Measurements from ENCODE around the gene NIPAL4. TPM values are rescaled to one million over a fixed set of nuclear protein-coding genes. Genes with fewer than 3 reads are reported as not detected.
A peak's percentile ranks its signal among the peaks of the same experiment; 100 is the strongest.

Gene NIPAL4
- total RNA-seq, 2 experiments from 2014 or later, result not detected

- no peak for TF ChIP-seq CTCF (conservative IDR thresholded peaks at IDR 0.05; ENCODE audit: low read length)
- no peak overlapping the region for H3K4me3 ChIP-seq (ENCODE audit: low read depth, low read length, poor library complexity, severe bottlenecking)
- H2AFZ ChIP-seq (ENCODE audit: low read length), result no peak overlapping the region
- no peaks in the 10 kb centered on the region for H3K79me2 ChIP-seq (ENCODE audit: insufficient read depth, low read depth, low read length)
- ChIA-PET POLR2A (interaction anchor here (0.9 to 2.4 kb wide), 3 partner anchors 8 to 58 kb away, joined by 3 to 6 read pairs (median 3); no protein-coding TSS in a partner anchor), CTCF (ENCODE audit: unreplicated experiment) (no interaction called here)
- intact Hi-C loops (cut with micrococcal nuclease; ENCODE audit: unreplicated experiment), result no loop called here
- peaks cover 69% of the 10 kb centered on the region for H3K36me3 ChIP-seq (ENCODE audit: insufficient read depth, low read length)
- no peak for DNase-seq (ENCODE audit: low spot score)
- H3K9me3 ChIP-seq (ENCODE audit: low read length), result no peaks in the 10 kb centered on the region; the same call in 1 of the 2 replicates
- peaks cover 32% of the 10 kb centered on the region for H3K4me1 ChIP-seq (ENCODE audit: insufficient read depth, low read length, poor library complexity, severe bottlenecking)
- TSS peak; percentile 17 for BruUV-seq (replicated peaks)
- H3K27ac ChIP-seq (ENCODE audit: low read depth, low read length, poor library complexity, severe bottlenecking), result no peak overlapping the region
- no peak overlapping the region for H3K4me2 ChIP-seq (ENCODE audit: low read length)
- no peaks in the 10 kb centered on the region for H4K20me1 ChIP-seq (ENCODE audit: insufficient read depth, low read length)
- H3K9me2 ChIP-seq (ENCODE audit: insufficient read depth, low read length), result no peaks in the 10 kb centered on the region
Measured at GRCh38 chr5:157511651-157512644, 51.9 kb downstream of the NIPAL4 start.

- no TSS peak for BruUV-seq (replicated peaks)
- Histone ChIP-seq H2AFZ (ENCODE audit: low read length) (no peak overlapping the region), H3K9me3 (ENCODE audit: low read length) (no peaks in the 10 kb centered on the region; the same call in 1 of the 2 replicates), H3K9me2 (ENCODE audit: insufficient read depth, low read length) (no peaks in the 10 kb centered on the region), H3K4me2 (ENCODE audit: low read length) (no peak overlapping the region), H3K79me2 (ENCODE audit: insufficient read depth, low read depth, low read length) (no peaks in the 10 kb centered on the region), H3K4me1 (ENCODE audit: insufficient read depth, low read length, poor library complexity, severe bottlenecking) (peaks cover 21% of the 10 kb centered on the region), H3K36me3 (ENCODE audit: insufficient read depth, low read length) (peaks cover 69% of the 10 kb centered on the region), H3K4me3 (ENCODE audit: low read depth, low read length, poor library complexity, severe bottlenecking) (no peak overlapping the region), H3K27ac (ENCODE audit: low read depth, low read length, poor library complexity, severe bottlenecking) (no peak overlapping the region), H4K20me1 (ENCODE audit: insufficient read depth, low read length) (no peaks in the 10 kb centered on the region)
- no peak for TF ChIP-seq EZH2phosphoT487 (IDR thresholded peaks at IDR 0.05; ENCODE audit: borderline replicate concordance, low read depth, low read length)
- POLR2A ChIA-PET, result interaction anchor here (1.0 to 2.4 kb wide), 3 partner anchors 10 to 15 kb away, joined by 3 to 6 read pairs (median 3); no protein-coding TSS in a partner anchor
- CTCF ChIA-PET (ENCODE audit: unreplicated experiment), result no interaction called here
- no peak for DNase-seq (ENCODE audit: low spot score)
- intact Hi-C loops (cut with micrococcal nuclease; ENCODE audit: unreplicated experiment), result no loop called here
Measured at GRCh38 chr5:157513182-157513581, 53.2 kb downstream of the NIPAL4 start.

GRCh38 chr5:157514974-157515373 lies 55.0 kb downstream of the NIPAL4 start:
- Histone ChIP-seq H3K4me3 (ENCODE audit: low read depth, low read length, poor library complexity, severe bottlenecking) (no peak overlapping the region), H3K4me2 (ENCODE audit: low read length) (no peak overlapping the region), H2AFZ (ENCODE audit: low read length) (no peak overlapping the region), H3K27ac (ENCODE audit: low read depth, low read length, poor library complexity, severe bottlenecking) (no peak overlapping the region), H3K9me3 (ENCODE audit: low read length) (no peaks in the 10 kb centered on the region; the same call in 1 of the 2 replicates), H3K9me2 (ENCODE audit: insufficient read depth, low read length) (no peaks in the 10 kb centered on the region), H3K79me2 (ENCODE audit: insufficient read depth, low read depth, low read length) (no peaks in the 10 kb centered on the region), H3K36me3 (ENCODE audit: insufficient read depth, low read length) (peaks cover 65% of the 10 kb centered on the region), H3K4me1 (ENCODE audit: insufficient read depth, low read length, poor library complexity, severe bottlenecking) (peaks cover 5% of the 10 kb centered on the region), H4K20me1 (ENCODE audit: insufficient read depth, low read length) (no peaks in the 10 kb centered on the region)
- POLR2A ChIA-PET, result interaction anchor here (1.1 kb wide), 1 partner anchor 20 kb away, joined by 5 read pairs; no protein-coding TSS in a partner anchor
- intact Hi-C loops (cut with micrococcal nuclease; ENCODE audit: unreplicated experiment), result no loop called here
- no TSS peak for BruUV-seq (replicated peaks)
- TF ChIP-seq CTCF (conservative IDR thresholded peaks at IDR 0.05; ENCODE audit: low read length) (no peak), EZH2phosphoT487 (IDR thresholded peaks at IDR 0.05; ENCODE audit: borderline replicate concordance, low read depth, low read length) (no peak)
- no peak for DNase-seq (ENCODE audit: low spot score)
- CTCF ChIA-PET (ENCODE audit: unreplicated experiment), result interaction anchor here (0.5 kb wide), 1 partner anchor 60 kb away, joined by 3 read pairs; no protein-coding TSS in a partner anchor

Data from OCI-LY7 (cell line).